HG02588 (cell line): ENCODE results near the gene PKNOX1.
"Not testable (repeated sequence)": the region's sequence is repeated elsewhere in the genome, so short reads cannot be mapped to it uniquely, and the experiment has no call there.

Source experiments
- ATAC-seq: cut with Tn5 transposase; IDR thresholded peaks from one replicate; pipeline ENCODE4 v1.9.1; 2021; ENCODE audit warnings: mild to moderate bottlenecking, moderate library complexity; ENCODE audit not compliant: unreplicated experiment

The PKNOX1 gene

DNA sequence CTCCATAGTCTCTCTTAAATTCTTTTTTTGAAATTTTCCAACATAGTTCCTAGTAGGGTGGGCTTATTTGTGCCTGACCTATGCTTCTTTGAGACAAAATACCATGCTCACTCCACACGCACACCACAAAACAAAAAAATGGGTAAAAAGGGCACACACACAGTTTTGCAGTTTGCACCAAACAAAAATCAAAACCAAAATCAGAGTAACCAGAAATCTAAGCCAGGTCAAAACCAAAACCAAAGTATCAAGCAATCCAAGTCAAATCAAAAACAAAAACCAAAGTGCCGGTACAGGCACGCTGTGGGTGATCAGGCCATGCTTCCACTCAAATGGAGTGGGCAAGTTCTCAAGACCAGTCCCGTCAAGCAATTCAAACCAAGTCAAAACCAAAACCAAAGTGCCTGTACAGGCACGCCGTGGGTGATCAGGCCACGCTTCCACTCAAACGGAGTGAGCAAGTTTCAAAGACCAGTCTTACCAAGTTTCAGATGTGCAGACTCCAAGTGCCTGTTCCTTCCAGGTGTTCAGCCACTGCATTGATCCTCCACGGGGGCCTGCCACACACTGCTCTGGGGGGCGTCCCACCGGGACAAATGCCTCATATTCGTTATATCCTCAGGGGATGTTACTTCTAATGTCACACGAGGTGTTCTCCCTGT is 25.1 kb upstream of the PKNOX1 start:
- ATAC-seq: not testable (repeated sequence)

GRCh38 chr21:42951193-42951592 is 23.2 kb upstream of the PKNOX1 start:
- not testable (repeated sequence) for ATAC-seq

- peak; percentile 97 for ATAC-seq
Observed at GRCh38 chr21:42956824-42957630, 17.3 kb upstream of the PKNOX1 start.

- not testable (repeated sequence) for ATAC-seq
Observed at GRCh38 chr21:42958122-42958521, 16.2 kb upstream of the PKNOX1 start.

DNA sequence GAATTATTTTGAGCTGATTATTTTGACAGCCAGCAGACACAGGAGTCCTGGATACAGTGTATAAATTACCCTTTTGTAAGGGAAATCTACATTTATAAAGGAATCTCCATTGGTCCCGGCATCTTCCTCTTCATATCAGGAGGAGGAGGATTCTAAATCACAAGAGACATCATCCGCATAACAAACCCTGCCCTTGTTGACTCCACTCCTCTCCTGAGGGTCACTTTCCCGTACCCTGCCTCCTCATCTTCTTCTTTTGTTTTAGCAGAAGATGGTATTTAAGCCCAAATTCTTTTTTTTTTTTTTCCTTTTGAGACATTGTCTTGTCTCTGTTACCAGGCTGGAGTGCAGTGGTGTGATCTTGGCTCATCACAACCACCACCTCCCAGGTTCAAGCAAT is 14.6 kb upstream of the PKNOX1 start:
- ATAC-seq: no peak

DNA sequence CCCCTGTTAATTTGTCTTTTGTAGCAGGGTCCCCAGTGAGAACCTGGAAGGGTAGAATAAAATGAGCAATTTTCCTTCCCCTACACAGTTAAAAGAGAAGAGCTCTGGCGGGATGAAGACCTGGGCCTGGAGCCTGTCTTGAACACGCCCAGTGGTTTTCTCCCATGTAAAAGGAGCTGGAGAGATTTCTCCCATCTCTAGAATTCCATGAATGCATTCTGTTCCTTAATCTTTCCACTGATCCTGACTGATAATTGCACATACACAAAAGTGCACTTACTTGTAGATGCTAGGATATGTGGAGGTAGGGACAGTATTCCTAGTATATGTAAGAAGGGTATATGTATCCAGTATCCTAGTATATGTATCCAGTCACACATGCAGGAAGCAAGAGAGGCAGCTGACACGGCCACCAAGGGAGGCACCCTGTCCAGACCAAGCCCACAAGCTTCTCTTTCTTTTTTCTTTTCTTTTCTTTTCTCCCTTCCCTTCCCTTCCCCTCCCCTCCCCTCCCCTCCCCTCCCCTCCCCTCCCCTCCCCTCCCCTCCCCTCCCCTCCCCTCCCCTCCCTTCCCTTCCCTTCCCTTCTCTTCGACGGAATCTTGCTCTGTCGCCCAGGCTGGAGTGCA is 11.9 kb upstream of the PKNOX1 start:
- no peak for ATAC-seq

GRCh38 chr21:42964086-42964485 is 10.3 kb upstream of the PKNOX1 start:
- no peak for ATAC-seq

GRCh38 chr21:42964546-42965210 is 9.7 kb upstream of the PKNOX1 start:
- ATAC-seq: no peak

- no peak for ATAC-seq
Observed at GRCh38 chr21:42965211-42965560, 9.2 kb upstream of the PKNOX1 start.

- not testable (repeated sequence) for ATAC-seq
Observed at GRCh38 chr21:42967616-42968015, 6.7 kb upstream of the PKNOX1 start.

GRCh38 chr21:42969193-42969600 is 5.2 kb upstream of the PKNOX1 start:
- no peak for ATAC-seq

DNA sequence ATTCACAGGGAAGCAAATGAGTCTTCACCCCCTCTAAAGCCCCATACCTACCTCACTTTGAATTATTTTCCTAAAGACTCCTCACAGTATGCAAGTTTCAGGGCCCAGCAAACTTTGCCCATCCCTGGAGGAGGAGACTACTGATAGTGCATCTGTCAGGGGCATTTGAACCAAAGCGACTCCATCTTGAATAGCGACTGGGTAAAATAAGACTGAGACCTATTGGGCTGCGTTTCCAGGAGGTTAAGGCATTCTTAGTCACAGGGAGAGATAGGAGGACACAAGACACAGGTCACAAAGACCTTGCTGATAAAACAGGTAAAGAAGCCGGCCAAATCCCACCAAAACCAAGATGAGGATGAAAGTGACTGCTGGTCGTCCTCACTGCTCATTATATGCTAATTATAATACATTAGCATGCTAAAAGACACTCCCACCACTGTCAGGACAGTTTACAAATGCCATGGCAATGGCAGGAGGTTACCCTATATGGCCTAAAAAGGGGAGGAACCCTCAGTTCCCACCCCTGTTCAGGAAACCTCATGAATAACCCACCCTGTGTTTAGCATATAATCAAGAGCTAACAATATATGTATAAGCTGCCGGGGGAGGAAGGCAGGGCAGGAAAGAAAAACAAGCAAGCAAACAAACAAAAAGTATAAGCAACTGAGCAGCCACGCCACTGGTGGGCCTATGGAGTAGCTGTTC is 3.3 kb upstream of the PKNOX1 start:
- no peak for ATAC-seq

DNA sequence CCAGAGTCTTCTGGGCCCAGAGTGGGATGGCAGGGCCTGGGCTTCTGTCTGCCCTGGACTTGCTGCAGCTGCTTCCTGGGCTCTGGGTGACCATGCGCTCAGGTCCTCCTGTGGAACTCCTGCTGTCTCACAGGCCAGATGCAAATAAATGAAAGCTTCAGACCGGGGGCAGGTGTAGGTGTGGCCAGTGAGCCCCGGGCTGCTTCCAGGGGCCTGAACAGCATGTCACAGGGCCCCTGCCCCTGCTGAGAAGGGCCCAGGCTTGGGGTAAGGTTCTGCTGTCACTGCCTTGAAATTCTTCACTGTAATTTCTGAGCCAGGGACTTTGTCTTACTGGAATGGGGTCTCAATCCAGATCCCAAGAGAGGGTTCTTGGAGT is 2.5 kb upstream of the PKNOX1 start:
- ATAC-seq: no peak

DNA sequence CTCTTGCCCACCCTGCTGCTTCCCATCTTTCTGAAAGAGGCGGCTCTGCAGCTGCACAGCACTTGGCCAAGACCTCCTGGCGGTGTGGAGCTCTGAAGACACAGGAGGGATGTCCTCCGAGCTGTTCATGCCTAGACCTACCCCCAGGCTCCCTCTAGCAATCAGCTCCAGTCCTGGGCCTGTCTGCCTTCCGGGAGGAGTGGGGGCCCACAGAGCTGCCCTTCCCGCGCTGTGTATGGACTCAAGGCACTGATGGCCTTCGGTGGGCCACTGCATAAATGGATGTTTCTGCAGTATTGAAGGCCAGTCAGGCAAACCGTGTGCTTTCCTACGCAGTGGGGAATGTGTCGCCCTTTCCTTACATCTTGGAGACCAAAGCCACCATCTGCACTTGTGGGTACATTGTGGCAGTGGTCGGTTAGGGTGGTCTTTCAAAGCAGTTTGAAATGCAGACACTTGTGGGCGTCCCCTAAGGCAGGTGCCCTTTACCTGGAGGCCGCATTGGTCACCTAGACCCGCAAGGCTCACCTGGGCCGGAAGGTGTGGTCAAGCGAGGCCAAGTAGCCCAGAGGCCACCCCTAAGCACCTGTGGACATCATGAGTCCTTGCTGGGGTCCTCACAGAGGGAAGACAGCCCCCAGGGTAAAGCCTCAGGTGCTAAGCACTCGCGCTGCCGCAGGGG is 912 bp upstream of the PKNOX1 start:
- peak; percentile 14 for ATAC-seq

DNA sequence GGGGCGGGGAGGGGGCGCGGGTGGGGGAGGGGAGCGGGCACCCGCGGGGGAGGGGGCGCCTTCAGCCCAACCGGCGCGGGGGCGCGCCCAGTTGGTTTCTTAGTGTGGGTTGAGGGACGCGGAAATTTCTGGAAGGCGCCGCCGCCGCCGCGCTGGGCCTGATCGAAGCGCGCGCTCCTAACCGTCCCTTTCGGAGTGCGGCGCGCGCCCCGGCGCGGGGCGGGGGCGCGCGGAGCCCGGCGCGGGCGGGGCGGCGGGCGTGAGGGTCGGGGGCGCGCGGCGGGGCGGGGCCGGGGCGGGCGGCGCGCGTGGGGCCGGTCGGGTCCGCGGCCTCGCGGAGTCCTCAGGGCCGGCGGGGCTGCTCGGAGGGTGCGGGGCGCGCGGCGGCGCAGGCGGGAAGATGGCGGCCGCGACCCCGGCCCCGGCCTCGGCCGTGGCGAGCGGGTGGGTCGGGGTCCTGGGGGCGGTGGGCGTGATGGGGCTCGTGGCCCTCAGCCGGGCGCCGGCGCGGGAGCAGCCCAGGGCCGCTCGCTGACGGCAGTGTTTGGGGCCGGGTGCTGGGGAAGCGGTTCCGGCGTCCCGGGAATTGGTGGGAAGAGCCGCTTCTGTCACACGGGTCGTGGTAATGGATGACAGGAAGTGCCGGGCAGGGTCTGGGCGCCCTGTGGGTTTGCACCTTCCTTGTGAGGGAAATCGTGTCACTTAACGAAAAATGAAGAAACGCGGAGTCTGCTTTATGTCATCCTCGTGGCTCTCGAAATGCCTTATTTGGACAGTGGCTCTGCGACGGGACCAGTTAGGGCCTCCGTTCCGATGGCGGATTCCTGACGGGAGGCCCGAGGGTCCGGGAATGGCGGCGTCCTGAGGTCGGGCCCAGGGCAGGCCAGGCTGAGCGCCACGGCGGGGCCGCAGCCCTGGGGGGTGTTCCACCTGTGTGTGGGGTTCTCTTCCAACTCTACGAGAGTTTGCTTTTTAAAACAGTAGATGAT is 764 bp downstream of the PKNOX1 start:
- ATAC-seq: peak; percentile 36

DNA sequence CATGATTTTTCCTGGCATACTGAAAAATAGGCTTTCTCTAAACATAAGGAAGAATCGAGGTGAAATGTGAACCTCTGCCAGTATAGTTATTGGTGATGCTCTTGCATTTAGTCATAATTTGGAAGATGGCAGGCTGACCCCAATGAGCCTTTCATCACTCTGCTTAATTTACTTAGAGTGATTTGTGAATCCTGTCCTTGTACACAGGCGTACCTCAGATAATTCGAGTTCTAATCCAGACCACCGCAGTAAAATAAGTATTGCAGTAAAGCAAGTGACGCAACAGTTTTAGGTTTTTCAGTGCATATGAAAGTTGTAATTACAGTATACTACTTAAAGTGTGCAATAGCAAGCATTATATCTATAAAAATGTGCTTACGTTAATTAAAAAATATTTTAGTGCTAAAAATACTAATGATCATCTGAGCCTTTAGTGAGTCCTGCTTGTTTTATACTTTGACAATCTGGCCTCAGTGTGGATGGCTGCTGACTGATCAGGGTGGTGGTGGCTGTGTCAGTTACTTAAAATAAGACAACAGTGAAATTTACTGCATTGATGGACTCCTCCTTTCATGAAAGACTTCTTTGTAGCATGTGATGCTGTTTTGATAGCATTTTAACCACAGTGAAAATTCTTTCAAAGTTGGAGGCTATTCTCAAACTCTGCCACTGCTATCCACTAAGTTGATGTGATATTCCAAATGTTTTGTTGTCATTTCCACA is 1.7 kb downstream of the PKNOX1 start:
- ATAC-seq: no peak

DNA sequence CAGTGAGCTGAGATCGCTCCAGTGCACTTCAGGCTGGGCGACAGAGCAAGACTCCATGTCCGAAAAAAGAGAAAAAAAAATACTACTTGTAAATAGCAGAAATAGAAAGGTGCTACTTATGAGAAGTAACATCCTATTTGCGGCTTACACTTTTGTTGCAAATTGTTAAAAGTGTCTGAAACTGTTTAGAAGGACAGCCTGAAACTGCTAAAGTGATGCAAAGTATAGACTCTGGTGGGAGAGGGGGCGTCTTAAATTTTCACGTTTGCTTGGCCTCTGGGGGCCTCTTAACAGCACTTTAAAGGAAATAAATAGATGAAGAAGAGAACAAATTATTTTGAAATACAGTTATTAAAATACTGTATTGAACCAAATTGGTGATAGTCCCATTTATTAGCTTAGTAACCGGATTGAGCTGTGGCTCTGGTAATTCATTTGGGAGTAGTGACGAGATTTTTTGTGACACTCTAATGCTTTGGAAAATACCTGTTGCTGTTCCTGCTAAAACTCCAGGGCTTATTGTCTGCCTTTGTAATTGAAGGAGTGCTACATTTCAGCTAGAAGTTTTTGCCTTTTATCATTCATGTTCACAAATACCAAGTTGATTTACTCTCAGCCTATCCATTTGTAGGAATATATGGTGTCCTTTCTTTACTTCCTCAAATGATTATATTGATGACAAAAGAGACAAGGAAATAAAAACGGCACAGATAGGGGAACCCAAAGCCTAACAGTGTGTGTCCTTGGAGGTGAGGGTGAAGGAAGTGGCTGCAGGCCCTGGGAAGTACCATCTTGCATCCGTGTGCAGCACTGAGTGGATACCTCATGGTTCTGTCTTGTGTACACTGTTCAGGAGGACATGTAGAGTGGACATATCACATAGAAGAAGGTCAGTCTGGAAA is 6.2 kb downstream of the PKNOX1 start:
- ATAC-seq: no peak

DNA sequence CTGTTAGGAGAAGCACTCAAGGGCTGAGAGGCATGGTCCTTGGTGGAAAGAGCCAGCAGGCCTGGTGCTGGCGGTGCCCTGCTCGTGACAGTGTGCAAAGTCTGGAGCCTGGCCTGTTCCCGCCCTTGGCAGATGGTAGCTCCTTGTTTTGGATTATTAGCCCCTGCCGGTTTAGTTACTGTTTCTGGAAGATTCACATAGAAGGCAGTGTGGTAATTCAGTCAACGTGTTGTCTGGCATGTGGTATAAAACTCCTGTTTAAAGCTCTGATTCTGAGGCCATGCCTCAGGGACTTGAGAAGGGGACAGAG is 6.8 kb downstream of the PKNOX1 start:
- no peak for ATAC-seq
